CMK (cell line): ENCODE data around the gene C14orf132.
A peak's percentile ranks its signal among the peaks of the same experiment; 100 is the strongest.
"Not testable (repeated sequence)": the region's sequence is repeated elsewhere in the genome, so short reads cannot be mapped to it uniquely, and the experiment has no call there.

Experiments
- DNase-seq: peaks from one replicate; pipeline ENCODE4 v3.0.0-alpha.2; 2010; ENCODE audit warnings: low read depth

Gene C14orf132

DNA sequence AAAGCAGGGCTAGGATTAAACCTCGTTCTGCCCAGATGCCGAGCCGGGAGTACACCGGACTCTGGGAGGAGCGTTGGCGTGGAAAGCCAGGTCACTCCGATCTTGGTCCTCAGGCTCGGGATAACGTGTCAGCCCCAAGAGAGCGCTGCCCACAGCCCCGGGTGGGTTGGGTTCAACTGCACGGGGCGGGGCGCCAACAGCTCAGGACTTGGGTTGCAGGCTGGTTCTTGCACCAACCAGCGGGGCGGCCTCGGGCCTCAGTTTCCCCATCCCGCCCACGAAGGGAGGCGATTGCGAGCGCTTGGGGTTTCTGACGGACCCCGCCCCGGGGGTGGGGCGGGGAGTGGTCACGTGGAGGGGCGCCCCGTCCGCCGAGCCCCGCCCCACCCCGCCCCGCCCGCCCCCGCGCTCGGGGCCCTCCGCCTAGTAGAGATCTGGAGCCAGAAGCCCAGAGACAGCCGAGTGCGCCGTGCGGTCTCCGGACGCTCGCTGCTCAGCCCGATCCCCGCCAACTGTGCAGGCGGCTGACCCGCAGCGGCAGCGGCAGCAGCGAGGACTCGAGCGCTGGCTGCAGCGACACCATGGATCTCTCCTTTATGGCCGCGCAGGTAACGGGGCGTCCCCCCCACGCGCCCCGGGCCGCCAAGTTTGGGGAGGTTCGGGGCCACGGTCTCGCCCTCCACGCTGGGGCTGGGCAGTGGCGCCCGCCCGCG lies at the start of gene C14orf132:
Gene C14orf132 (plus strand): TSS at position 443 of the 713 bp plus-strand sequence. CDS start 139 bp downstream, at position 582.
- no peak for DNase-seq

DNA sequence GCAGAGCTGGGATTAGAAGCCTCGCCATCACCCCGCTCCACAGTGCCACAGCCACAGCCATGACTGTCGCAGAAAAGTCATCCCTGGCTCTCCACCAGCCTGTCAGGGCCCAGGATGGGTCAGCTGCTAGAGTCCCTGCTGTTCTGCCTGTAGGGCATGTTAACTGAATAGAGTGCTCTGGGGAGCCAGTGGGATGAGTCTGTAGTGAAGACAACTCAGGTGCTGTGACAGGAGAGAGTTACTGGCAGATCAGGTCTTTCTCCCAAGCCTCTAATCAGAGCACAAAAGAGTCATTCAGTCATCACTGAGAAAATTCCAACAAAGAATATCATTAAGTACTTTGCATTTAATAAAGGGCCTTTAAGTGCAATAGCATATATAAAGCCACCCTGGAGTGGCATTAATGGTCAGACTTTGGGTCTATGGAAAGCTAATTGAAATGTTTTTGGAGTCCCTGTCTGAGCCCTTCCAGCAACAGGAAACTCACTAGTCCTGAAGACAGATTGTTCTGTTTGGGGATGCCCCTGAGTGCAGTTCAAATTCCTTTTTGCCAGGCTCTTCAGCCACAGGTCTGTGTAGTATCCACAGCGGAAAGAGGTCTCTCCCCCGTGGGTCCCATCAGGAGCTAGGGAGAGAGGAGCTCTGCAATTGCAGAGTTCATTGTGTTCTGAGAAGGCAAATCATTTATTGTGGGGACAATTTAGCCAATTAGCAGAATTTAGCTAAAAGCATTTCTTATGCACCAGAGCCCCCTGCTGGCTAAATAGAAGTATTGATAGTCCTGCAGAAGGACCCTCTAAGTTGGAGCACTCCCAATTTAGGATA lies 45.2 kb upstream of the C14orf132 start:
- DNase-seq: peak; percentile 2

DNA sequence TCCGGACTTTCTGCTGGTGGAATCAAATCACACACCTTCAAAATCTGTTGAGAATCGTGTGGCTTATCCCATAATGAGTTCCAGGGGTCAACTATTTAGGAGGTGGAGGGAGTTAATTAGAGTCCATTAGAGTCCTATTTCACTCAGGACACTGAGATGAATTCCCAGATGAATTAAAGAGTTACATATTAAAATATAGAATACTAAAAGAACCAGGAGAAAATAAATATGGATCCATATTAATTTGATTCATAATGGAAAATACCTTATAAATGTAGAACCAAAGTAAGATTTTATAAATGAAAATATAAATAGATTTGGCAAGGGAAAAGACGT lies 44.6 kb upstream of the C14orf132 start:
- no peak for DNase-seq

DNA sequence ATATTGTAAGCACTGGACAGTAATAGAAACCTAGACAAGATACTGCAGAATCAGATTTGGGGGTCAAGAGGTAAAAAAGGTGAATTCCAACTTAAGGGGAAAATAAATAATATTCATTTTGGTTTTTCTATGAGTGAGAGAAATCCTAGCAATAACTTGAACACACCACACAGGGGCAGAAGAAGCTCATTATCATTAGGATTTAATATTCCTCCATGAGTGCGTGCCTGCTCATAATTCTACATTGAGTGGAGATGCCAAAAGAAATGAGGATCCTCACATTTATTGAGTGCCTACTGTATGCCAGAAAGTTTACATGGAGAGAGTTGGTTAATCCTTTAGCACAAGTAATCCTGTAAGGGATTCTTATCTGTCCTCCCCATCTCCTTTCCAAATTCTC lies 40.5 kb upstream of the C14orf132 start:
- DNase-seq: no peak

DNA sequence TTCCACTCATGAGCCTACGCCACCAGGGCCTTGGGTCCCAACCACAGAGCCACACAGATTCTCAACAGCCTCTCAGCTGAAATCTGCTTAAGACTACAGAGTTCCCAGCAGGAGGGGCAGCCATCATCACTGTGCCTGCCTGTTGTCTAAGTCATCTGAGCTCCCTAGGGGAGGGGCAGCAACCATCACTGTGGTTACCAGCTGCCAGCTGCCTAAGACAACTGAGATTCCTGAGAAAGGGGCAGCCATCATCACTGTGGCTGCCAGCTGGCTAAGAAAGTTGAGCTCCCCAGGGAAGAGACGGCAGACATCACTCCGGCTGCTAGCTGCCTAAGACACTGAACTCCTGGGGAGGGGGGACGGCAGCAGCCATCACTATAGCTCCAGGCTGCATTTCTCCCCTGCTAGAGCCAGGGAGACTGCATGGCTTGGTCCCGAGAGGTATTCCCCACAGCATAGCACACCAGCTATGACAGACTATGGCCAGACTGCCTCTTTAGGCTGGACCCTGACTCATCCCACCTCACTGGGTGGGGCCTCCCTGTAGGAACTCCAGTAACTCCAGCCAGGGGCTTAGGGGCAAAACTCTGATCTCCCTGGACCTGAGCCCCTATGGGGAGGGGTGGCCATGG lies 37.2 kb upstream of the C14orf132 start:
- DNase-seq: no peak

DNA sequence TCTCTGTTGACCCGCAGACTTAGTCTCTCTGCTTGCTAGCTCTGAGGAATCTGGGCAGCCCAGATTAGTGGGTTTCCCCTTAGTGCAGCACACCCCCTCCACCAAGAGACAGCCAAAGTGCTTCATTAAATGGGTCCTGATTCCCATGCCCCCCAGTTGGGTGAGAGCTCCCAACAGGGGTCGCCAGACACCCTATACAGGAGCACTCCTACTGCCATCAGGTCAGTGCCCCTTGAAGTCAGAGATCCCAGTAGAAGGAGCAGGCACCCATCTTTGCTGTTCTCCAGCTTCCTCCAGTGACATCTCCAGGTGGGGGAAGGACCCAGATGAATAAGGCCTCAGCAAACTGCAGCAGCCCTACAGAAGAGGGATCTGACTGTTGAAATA lies 36.7 kb upstream of the C14orf132 start:
- no peak for DNase-seq

DNA sequence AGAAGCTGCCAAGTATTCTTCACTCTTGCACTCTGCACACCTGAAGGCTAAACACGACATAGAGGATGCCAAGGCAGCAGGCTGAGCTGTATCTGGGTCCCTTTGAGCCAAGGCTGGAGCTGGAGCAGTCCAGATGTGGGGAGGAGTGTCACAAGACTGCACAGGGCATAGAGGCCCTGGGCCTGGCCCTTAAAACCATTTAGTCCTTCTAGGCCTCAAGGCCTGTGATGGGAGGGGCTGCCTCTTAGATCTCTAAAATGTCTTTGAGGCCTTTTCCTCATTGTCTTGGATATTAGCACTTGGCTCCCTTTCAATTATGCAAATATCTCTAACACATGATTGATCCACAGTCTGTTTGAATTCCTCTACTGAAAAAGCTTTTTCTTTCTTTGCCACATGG lies 28.0 kb upstream of the C14orf132 start:
- DNase-seq: no peak

DNA sequence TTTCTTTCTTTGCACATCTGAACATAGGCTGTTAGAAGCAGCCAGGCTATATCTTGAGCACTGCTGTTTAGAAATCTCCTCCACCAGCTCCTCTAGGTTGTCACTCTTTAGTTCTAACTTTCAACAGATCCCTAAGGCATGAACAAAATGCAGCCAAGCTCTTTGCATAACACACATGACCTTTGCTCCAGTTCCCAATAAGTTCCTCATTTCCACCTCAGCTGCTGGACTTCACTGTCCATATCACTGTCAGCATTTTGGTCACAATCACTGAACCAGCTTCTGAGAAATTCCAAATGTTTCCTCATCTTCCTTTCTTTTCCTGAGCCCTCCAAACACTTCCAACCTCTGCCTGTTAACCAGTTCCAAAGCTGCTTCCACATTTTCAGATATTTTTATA lies 27.6 kb upstream of the C14orf132 start:
- DNase-seq: no peak

DNA sequence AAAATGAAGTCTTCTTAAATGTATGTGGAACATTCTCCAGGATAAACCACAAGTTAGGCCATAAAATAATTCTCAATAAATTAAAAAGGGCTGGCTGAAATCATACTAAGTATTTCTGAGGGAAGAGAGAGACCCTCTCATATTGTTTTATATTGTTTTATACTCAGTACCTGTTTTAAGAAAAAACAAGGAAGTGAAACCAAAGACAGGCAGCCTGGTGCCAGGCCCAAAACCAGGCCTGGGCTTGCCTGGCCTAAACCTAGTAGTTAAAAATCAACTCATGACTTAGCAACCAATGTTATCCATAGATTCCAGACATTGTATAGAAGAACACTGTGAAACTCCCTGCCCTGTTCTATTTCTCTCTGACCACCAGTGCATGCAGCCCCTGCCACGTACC lies 26.4 kb upstream of the C14orf132 start:
- not testable (repeated sequence) for DNase-seq

DNA sequence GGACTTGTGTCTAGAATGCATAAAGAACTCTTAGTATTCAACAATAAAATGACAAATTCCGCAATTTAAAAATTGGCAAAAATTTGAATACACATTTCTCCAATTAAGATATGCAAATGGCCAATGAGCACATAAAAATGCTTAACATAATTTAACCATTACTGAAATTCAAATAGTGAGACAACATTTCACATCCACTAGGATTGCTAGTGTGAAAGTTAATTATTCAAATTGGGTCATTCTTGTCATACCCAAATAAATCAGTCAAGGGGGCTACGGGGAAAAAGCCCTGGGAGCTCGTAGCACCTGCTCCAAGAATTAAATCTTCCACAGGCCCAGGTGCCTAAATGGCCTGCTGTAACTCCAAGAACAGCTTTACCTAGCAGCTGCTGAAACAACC lies 25.0 kb upstream of the C14orf132 start:
- DNase-seq: no peak

DNA sequence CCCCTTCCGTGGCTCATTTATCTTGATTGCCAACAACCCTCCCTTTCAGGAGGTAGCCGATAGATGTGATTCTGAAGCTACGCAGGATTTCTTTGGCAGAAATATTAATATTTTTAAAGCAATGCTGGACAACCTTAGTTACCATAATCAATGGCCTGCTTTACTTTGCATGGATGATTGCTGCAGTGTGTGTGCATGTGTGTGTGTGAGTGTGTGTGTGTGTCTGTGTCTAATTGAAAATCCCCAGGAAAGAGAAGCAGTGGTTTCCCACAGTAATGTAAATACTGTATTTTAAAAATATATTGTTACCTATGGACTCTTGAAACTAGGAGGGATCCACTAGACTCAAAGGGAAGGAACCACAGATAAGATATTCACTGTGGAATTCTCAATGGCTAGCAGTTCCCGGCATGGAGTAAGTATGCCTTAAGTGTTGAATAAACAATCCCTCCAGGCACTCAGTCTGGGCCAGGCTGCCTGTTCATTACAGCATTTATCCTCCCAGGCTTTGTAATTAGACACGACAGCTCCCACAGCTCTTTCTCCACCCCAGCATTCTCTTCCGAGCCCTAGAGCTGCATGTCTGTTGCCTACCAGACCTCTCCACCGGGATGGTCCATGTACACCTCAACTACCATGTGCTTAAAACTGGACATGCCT lies 22.5 kb upstream of the C14orf132 start:
- DNase-seq: no peak

DNA sequence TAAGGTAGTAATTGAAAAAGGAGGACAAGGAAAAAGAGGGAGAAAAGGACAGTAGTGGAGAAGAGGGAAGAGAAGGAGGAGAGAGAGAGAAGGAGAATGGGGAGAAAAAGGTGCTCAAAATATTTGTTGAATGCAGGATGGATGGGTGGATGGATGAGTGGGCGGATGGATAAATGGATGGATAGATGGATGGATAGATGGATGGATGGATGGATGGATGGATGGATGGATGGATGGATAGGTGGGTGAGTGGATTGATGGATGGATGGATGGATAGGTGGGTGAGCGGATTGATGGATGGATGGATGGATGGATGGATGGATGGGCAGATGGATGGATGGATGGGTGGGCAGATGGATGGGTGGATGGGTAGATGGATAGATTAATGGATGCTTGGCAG lies 21.3 kb upstream of the C14orf132 start:
- DNase-seq: no peak

DNA sequence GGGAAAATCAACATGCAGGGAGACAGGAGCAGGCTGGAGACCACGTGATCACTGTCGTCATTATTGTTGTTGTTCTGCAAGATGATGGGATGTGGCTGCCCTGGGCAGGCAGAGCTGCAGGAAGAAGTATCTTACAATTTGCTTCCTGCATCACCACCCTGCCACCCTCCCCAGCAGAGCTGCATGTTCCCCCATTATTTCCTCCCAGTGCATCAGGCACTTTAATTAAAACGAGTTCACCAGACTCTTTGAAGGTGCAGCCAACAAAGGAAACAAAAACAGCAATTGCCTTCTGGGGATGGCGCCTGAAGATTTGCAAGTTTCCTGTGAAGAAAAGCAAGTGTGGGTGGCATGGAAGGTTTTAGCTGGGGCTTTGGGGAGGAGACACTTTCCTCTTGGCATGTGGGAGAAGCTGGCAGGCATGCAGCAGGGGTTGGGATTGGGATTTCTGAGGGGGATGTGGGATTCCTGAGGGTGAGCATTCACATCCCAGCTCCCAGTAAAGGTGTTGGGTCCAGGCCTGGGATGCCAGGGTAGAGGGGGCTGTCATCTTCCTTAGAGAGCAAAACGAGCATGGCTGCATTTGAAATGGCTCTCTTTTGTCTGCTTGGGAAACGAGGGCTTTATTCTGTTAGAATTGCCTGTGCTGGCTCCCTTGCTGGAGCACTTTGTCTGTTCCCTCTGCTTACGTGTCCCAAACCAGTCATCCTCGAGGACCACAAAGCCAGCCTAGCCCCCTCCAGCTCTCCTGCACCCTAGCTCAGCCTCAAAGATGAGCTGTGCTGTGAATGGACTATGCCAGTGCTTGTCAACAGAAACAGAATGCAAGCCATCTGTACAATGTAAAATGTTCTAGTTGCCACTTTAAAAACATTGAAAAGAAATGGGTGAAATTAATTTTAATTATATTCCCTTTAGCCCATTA lies 11.5 kb upstream of the C14orf132 start:
- no peak for DNase-seq

DNA sequence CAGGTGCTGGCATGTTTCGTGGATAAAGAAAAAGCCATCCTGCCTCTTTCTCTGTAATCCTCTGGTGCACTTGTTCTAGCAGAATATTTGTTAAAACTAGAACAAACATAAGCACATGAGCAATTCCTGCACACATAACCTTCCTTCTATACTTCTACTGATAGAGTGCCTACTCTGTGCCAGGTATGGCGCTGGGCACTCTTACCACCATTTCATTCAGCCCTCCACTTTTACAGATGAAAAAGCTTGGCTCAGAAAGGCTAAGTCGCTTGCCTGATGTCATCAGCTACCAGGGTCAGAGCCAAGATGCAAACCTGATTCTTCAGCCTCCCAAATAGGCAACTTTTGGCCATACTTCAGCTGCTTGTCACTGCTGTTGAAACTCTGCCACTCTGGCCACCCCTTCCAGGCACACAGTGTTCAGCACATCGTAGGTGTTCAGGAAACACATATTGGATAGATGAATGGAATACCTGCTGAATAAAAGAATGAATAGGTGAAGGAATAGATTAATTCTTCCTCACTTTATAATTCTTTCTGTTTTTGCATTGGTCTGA lies 10.0 kb upstream of the C14orf132 start:
- no peak for DNase-seq

DNA sequence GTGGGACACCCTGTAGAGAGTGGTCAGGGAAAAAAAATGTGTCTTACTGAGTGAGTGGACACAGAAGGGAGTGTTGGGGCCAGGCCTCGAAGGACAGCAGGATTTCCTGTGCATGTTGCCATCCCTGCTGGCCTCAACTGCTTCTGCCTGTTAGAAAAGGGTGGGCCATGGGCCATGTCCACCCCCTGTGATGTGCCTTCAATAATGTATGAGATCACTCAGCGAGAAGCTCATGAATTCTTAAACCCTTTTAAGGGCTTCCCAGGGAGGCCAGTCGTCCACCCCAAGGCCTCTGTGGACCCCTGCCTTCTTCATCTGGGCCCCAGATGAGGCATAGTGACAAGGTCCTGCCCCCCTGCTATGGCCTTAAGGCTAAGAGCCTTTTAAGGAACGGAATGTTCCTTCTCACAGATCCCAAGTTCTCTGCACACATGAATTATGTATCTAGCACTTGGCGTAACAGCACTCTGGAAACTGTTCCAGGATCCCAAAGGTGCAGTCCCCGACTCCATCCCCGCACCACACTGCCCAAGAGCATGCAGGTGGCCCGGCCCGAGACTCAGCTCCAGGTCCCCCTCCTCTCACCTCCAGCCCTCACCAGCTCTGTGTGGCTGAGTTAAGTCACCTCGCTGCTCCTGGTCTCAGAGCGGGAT lies 8.9 kb upstream of the C14orf132 start:
- DNase-seq: no peak

DNA sequence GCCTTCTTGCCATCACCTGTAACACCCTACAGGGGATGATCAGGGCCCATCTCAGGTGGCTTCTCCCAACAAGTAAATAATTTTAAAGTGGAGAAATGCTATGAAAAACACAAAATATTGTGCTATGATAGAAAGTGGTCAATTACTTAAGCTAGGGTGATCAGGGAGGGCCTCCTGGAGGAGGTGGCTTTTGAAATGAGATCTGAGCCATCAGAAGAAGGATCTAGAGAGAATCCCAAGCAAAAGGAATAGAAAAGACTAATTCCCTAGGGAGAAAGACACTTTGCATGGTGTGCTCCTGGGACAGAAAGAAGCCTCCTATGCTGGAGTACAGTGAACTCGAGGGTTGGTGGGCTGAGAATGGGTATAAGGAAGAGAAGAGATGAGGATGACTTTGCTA lies 7.5 kb upstream of the C14orf132 start:
- DNase-seq: no peak

DNA sequence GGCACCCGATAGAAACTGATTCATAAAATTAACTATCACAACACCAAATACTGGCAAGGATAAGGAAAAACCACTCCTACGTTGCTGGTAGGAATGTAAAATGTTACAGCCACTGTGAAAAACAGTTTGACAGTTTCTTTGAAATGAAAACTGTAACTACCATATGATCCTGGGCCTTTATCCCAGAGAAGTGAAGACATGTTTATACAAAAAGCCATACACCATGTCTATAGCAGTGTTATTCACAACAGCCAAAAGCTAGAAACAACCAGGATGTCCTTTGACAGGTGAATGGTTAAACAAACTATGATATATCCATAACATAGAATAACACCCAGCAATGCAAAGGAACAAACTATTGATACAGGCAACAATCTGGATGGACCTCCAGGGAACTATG lies 3.7 kb upstream of the C14orf132 start:
- no peak for DNase-seq

DNA sequence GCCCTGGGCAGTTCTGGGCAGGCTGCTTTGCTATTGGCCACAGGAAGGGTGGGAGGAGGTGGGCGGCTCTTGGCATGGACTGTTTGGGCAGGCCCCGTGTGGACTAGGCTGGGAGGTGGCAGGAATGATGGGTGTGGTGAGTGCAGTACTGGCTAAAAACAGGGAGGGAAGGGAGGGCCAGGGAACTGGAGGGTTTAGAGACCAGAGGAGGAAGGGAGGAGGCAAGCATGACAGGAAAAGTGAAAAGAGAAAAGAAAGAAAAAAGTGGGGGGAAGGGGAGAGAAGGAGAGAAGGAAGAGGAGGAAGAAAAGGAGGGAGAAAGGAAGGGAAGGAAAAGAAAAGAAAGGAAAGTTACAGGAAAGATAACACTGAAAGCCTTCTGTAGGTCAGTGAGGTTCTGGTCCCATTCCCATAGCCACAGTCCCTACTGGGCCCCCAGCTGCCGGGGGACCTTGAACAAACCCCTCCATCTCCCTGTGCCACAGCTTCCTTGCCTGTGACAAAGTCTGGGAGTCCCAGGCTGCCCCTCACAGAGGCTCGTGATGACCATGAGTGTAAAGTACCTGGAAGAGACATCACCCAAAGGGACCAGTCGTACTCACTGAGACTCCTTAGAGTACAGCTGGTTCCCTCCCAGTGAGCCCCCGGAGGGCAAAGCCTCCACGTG lies 1.1 kb upstream of the C14orf132 start:
- no peak for DNase-seq

DNA sequence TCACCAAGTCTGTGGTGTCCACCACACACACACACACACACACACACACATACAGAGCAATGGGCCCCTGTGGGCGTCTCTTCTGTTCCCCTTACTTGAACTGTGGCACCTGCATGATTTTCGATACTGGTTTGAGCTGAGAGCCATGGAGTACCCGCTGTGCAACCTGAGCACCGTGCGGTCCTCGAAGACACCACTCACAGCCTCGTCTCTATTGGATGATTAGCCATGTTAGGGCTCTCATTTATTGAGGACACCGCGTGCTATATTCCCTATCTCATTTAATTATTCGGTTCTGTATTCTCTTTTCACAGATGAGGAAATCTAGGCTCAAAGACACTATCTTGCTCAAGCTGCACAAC lies 623 bp upstream of the C14orf132 start:
- no peak for DNase-seq

DNA sequence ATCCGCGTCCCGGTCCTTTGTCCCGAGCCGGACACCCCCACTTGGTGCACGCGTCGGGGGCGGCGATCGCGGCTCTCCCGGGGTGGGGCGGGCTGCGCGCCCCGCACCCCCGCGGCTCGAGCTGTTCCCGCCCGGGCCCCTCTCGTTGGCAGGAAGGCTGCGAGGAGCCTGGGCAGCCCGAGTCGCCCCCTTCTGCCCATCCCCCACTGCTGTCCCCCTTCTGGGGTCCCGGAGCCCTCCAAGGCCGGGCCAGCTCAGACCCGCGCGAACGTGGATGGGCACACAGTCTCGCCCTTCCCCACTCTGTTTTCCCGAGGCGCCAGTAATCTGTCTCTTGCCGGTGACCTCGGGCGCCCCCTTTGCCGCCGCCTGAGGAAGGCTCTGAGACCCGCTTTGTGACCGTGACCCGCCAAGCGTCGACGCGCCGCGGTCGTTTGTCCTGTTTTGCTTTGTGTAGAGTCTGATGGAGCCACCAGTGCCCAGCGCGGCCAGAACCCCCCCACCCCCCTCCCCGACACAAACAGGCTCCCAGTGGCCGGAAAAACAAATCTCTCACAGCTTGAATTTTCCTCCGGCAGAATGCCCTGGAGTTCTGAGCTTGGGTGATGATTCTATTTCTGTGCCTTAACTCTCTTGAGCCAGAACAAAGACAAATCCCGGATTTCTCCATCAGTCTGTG lies 610 bp downstream of the C14orf132 start:
- no peak for DNase-seq
